ENCODE data around the gene IFNA14. TPM values are rescaled to one million over a fixed set of nuclear protein-coding genes. Genes with fewer than 3 reads are reported as not detected.

IFNA14 gene
- total and polyA plus RNA-seq, 2 experiments from 2014 or later: not detected

DNA sequence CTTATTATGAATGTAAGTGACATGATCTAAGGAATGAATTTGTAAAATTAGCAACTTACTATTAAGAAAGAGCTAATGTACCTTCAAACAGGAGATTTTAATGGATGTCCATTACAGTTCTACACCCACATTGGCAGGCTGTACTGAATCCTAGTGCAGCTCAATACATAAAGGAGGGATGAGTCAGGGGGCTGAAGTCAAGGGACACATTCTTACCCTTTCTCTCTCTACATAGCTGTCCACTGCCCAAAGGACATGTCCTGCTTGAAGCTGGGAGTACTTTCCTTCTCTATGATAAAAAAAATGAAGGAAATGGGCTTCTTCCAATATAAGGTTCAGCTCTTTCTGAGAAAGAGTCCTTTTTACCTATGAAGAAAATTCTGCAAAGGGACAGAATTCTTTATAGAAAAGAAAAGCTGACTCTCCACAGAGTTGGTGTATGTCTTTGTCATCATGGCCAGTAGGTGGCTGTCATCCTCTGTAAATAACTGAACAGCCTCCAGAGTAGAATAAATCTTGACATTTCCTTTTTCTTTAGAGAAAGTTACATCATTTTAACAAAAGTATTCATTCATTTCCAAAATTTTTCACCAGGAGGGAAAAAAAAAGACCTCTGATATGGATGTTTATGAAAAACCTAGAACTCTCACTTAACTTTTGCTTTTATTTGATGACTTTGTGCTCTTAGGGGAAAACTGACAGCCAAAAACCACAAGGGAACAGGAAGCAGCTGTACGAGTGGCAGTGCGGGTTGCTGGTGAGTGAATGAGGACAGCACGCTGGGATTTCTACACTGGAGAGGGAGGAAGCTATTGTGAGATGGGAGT is 13.1 kb upstream of the IFNA14 start:
- no peaks in the 10 kb centered on the region for H3K9me2 ChIP-seq (ENCODE audit: insufficient read depth)
- H3K4me3 ChIP-seq: no peak overlapping the region
- H3K79me2 ChIP-seq (replicated peaks; ENCODE audit: insufficient read depth): no peaks in the 10 kb centered on the region
- no peak overlapping the region for H3K27ac ChIP-seq (ENCODE audit: low read depth)
- DNase-seq (ENCODE audit: low spot score) (peak; percentile 66), ATAC-seq (peak; percentile 85)
- H3K4me3 Mint-ChIP-seq: no peak overlapping the region
- no peak overlapping the region for H3K4me2 ChIP-seq
- H3K9me3 Mint-ChIP-seq: peaks cover 6% of the 10 kb centered on the region; the same call in 2 of the 3 replicates
- peaks cover 18% of the 10 kb centered on the region for H3K4me1 Mint-ChIP-seq
- H3K27me3 Mint-ChIP-seq (ENCODE audit: insufficient read depth, low read depth, poor library complexity): peaks cover 3% of the 10 kb centered on the region
- H3F3A ChIP-seq (replicated peaks; ENCODE audit: low read depth): no peaks in the 10 kb centered on the region
- H4K20me1 ChIP-seq (replicated peaks; ENCODE audit: insufficient read depth): no peaks in the 10 kb centered on the region
- no peaks in the 10 kb centered on the region for H3K36me3 ChIP-seq (ENCODE audit: insufficient read depth)
- H2AFZ ChIP-seq: no peak overlapping the region
- peaks cover 11% of the 10 kb centered on the region; the same call in 1 of the 2 replicates for H3K27me3 ChIP-seq (ENCODE audit: insufficient read depth)
- H3K4me1 ChIP-seq (ENCODE audit: insufficient read depth): peaks cover 8% of the 10 kb centered on the region
- H3K27ac Mint-ChIP-seq: no peak overlapping the region
- TF ChIP-seq CREB1 (CRISPR knock-in tag; IDR thresholded peaks at IDR 0.05; ENCODE audit: low read depth): no peak
- TF ChIP-seq, protein P1, sequence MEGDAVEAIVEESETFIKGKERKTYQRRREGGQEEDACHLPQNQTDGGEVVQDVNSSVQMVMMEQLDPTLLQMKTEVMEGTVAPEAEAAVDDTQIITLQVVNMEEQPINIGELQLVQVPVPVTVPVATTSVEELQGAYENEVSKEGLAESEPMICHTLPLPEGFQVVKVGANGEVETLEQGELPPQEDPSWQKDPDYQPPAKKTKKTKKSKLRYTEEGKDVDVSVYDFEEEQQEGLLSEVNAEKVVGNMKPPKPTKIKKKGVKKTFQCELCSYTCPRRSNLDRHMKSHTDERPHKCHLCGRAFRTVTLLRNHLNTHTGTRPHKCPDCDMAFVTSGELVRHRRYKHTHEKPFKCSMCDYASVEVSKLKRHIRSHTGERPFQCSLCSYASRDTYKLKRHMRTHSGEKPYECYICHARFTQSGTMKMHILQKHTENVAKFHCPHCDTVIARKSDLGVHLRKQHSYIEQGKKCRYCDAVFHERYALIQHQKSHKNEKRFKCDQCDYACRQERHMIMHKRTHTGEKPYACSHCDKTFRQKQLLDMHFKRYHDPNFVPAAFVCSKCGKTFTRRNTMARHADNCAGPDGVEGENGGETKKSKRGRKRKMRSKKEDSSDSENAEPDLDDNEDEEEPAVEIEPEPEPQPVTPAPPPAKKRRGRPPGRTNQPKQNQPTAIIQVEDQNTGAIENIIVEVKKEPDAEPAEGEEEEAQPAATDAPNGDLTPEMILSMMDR (conservative IDR thresholded peaks at IDR 0.05; ENCODE audit: low read depth in 2 of 2): peak; percentile 65 to 76
- no peaks in the 10 kb centered on the region for H3K36me3 Mint-ChIP-seq (ENCODE audit: low read depth)

DNA sequence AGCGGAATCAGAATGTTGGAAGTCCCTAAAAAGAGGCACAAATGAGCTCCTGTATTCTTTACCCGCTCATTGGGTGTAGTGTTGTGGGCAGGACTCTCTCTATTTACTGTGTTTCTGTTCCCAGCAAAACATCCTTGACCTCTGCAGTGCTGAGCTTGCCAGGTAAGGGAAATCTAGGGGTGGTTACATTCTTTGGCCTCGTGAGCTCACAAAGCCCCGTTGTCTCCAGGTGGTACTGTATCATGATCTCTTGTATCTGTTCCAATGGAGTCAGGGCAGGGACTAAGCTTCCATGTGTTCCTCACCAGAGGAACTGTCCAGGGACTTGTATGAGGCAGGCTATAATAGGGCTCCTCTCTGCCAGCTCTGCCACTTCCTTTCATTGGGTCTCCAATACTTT is 11.8 kb upstream of the IFNA14 start:
- no peaks in the 10 kb centered on the region for H3K79me2 ChIP-seq (replicated peaks; ENCODE audit: insufficient read depth)
- no peak overlapping the region for H3K4me3 ChIP-seq
- 0 out of 2 replicates have a peak overlapping the region, but pooled peaks have one; percentile 48 for H2AFZ ChIP-seq
- H3F3A ChIP-seq (replicated peaks; ENCODE audit: low read depth): no peaks in the 10 kb centered on the region
- peaks cover 8% of the 10 kb centered on the region for H3K4me1 ChIP-seq (ENCODE audit: insufficient read depth)
- H3K4me2 ChIP-seq: 0 out of 2 replicates have a peak overlapping the region, but pooled peaks have one; percentile 64
- no peaks in the 10 kb centered on the region for H3K36me3 Mint-ChIP-seq (ENCODE audit: low read depth)
- H3K4me1 Mint-ChIP-seq: peaks cover 18% of the 10 kb centered on the region
- ATAC-seq (peak; percentile 56), DNase-seq (ENCODE audit: low spot score) (peak; percentile 9)
- no peak overlapping the region for H3K27ac ChIP-seq (ENCODE audit: low read depth)
- H3K36me3 ChIP-seq (ENCODE audit: insufficient read depth): no peaks in the 10 kb centered on the region
- no peaks in the 10 kb centered on the region for H4K20me1 ChIP-seq (replicated peaks; ENCODE audit: insufficient read depth)
- no peak overlapping the region for H3K4me3 Mint-ChIP-seq
- peaks cover 3% of the 10 kb centered on the region for H3K27me3 Mint-ChIP-seq (ENCODE audit: insufficient read depth, low read depth, poor library complexity)
- H3K9me2 ChIP-seq (ENCODE audit: insufficient read depth): no peaks in the 10 kb centered on the region
- H3K9me3 Mint-ChIP-seq: no peaks in the 10 kb centered on the region
- H3K27ac Mint-ChIP-seq: no peak overlapping the region
- H3K27me3 ChIP-seq (ENCODE audit: insufficient read depth): peaks cover 11% of the 10 kb centered on the region; the same call in 1 of the 2 replicates
- TF ChIP-seq, protein P2, sequence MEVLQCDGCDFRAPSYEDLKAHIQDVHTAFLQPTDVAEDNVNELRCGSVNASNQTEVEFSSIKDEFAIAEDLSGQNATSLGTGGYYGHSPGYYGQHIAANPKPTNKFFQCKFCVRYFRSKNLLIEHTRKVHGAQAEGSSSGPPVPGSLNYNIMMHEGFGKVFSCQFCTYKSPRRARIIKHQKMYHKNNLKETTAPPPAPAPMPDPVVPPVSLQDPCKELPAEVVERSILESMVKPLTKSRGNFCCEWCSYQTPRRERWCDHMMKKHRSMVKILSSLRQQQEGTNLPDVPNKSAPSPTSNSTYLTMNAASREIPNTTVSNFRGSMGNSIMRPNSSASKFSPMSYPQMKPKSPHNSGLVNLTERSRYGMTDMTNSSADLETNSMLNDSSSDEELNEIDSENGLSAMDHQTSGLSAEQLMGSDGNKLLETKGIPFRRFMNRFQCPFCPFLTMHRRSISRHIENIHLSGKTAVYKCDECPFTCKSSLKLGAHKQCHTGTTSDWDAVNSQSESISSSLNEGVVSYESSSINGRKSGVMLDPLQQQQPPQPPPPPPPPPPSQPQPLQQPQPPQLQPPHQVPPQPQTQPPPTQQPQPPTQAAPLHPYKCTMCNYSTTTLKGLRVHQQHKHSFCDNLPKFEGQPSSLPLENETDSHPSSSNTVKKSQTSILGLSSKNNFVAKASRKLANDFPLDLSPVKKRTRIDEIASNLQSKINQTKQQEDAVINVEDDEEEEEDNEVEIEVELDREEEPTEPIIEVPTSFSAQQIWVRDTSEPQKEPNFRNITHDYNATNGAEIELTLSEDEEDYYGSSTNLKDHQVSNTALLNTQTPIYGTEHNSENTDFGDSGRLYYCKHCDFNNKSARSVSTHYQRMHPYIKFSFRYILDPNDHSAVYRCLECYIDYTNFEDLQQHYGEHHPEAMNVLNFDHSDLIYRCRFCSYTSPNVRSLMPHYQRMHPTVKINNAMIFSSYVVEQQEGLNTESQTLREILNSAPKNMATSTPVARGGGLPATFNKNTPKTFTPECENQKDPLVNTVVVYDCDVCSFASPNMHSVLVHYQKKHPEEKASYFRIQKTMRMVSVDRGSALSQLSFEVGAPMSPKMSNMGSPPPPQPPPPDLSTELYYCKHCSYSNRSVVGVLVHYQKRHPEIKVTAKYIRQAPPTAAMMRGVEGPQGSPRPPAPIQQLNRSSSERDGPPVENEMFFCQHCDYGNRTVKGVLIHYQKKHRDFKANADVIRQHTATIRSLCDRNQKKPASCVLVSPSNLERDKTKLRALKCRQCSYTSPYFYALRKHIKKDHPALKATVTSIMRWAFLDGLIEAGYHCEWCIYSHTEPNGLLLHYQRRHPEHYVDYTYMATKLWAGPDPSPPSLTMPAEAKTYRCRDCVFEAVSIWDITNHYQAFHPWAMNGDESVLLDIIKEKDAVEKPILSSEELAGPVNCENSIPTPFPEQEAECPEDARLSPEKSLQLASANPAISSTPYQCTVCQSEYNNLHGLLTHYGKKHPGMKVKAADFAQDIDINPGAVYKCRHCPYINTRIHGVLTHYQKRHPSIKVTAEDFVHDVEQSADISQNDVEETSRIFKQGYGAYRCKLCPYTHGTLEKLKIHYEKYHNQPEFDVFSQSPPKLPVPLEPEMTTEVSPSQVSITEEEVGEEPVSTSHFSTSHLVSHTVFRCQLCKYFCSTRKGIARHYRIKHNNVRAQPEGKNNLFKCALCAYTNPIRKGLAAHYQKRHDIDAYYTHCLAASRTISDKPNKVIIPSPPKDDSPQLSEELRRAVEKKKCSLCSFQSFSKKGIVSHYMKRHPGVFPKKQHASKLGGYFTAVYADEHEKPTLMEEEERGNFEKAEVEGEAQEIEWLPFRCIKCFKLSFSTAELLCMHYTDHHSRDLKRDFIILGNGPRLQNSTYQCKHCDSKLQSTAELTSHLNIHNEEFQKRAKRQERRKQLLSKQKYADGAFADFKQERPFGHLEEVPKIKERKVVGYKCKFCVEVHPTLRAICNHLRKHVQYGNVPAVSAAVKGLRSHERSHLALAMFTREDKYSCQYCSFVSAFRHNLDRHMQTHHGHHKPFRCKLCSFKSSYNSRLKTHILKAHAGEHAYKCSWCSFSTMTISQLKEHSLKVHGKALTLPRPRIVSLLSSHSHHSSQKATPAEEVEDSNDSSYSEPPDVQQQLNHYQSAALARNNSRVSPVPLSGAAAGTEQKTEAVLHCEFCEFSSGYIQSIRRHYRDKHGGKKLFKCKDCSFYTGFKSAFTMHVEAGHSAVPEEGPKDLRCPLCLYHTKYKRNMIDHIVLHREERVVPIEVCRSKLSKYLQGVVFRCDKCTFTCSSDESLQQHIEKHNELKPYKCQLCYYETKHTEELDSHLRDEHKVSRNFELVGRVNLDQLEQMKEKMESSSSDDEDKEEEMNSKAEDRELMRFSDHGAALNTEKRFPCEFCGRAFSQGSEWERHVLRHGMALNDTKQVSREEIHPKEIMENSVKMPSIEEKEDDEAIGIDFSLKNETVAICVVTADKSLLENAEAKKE (CRISPR knock-in tag; IDR thresholded peaks at IDR 0.05): no peak
- TF ChIP-seq, protein P1 (conservative IDR thresholded peaks at IDR 0.05; ENCODE audit: low read depth in 2 of 2): no peak
- TF ChIP-seq, protein P3, sequence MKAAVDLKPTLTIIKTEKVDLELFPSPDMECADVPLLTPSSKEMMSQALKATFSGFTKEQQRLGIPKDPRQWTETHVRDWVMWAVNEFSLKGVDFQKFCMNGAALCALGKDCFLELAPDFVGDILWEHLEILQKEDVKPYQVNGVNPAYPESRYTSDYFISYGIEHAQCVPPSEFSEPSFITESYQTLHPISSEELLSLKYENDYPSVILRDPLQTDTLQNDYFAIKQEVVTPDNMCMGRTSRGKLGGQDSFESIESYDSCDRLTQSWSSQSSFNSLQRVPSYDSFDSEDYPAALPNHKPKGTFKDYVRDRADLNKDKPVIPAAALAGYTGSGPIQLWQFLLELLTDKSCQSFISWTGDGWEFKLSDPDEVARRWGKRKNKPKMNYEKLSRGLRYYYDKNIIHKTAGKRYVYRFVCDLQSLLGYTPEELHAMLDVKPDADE (IDR thresholded peaks at IDR 0.05): no peak
- no peak for TF ChIP-seq CREB1 (CRISPR knock-in tag; IDR thresholded peaks at IDR 0.05; ENCODE audit: low read depth)
- TF ChIP-seq NANOG (IDR thresholded peaks at IDR 0.05; ENCODE audit: borderline replicate concordance): no peak
- TF ChIP-seq JUNB (IDR thresholded peaks at IDR 0.05; ENCODE audit: unreplicated experiment): no peak
- no peak for TF ChIP-seq POLR2AphosphoS5 (IDR thresholded peaks at IDR 0.05; ENCODE audit: low read depth)
- TF ChIP-seq EZH2phosphoT487 (IDR thresholded peaks at IDR 0.05; ENCODE audit: unreplicated experiment): no peak
